ENCODE data around the gene NAGLU.

Gene NAGLU

DNA sequence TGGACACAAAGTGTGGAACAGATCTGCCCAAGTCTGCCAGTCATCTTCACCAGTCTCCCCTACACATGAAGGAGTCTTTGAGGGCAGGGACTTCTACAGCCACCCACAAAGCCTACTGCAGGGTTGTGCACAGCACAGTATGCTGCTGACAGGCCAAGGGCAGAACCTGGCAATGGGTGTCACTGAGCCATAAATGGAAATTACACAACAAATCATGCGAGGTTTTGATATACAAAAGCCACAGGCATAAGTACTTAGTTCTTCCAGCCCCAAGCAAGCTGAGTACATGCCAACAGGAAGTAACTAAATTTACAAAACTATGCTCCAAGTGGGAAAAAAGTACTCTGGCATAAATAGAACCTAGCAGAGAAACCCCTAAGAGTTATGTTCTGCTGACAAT, 49.3 kb downstream of the NAGLU start:
- DNase-seq (ENCODE audit: insufficient read length, low spot score) (no peak), FAIRE-seq (no peak)

DNA sequence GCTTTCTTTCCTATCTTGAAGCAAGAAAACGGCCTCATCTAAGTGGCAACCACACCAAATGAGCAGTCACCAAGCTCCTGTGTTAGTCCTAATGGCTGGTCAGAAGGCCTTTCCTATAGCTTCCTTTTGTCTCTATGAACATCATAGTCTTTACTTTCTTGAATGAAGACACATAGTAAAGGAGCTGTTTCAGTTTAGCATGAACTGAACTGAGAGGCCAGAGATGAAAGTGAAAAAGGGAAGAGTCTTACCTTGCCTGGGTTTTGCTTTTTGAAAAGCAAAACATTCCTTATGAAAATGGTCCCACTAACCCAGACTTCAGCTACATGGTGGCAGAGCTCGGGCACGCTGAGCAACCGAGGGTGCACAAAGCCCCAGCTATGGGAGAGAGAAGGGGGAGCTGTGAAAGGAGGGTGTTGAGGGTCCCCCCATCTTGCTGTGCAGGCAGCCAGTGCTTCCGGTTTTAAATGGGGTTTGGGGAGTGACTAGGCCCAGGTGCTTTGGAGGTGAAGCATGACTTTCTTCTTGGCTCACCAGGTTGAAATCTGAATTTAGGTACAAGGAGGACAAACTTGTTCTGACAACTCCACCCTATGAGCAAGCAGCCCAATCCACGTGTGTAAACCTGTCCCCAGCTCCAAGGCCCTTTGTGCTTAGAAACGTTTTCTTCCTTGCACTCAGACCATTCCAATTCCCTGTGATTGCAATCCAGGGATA, 50.6 kb downstream of the NAGLU start:
- FAIRE-seq = peak; percentile 97
- peak; percentile 61 for DNase-seq (ENCODE audit: insufficient read length, low spot score)

DNA sequence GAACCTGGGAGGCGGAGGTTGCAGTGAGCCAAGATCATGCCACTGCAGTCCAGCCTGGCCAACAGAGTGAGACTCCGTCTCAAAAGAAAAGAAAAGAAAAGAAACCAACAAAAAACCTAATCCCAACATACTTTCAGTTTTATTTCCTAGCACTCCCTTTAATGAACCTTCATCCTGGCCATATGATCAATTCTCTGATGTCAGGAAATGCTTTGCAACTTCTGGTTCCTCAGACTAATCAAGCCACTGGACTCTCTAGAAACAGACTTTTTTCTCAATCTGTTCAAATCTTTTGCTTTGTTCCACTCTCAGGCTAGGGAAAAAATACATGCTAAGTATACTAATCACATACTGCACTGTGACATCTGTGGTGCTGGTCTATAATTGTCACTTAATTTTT, 54.8 kb downstream of the NAGLU start:
- no peak for DNase-seq (ENCODE audit: insufficient read length, low spot score)
- no peak for FAIRE-seq

DNA sequence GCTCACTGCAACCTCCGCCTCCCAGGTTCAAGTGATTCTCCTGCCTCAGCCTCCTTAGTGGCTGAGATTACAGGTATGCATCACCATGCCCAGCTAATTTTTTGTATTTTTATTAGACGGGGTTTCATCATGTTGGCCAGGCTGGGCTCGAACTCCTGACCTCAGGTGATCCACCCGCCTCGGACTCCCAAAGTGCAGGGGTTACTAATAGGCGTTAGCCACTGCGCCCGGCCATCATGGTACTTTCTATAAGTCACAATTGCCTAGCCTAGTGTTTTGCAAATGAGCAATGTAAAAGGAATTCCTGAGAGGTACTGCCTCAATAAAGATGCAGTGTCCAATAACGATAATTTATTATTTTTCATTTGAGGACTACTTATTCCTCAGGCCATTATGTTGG, 55.4 kb downstream of the NAGLU start:
- no peak for DNase-seq (ENCODE audit: insufficient read length, low spot score)
- peak; percentile 14 for FAIRE-seq

All from GM19239 (cell line).